B cell (primary cell): ENCODE data around the gene CIZ1. TPM values are rescaled to one million over a fixed set of nuclear protein-coding genes. Genes with fewer than 3 reads are reported as not detected.

ENCODE experiments used
- ATAC-seq: fragments of 200-7000 bp; cut with Tn5 transposase; one replicate; pipeline ENCODE4 v1.10.0; 2021; ENCODE audit warnings: low read depth, mild to moderate bottlenecking, moderate number of reproducible peaks, moderate library complexity
- CTCF ChIA-PET: fragments of 350-600 bp; sonication (Branson Sonifier 250); formaldehyde crosslinking; loops from one replicate; lab custom pipeline; 2021; ENCODE audit warnings: antibody characterized with exemption, inconsistent platforms; lab: Charles Lee
- POLR2A ChIA-PET: fragments of 350-600 bp; sonication (Branson Sonifier 250); formaldehyde crosslinking; loops from one replicate; lab custom pipeline; 2021; ENCODE audit warnings: antibody characterized with exemption; lab: Charles Lee
- DNase-seq: peaks from one replicate; pipeline ENCODE4 v3.0.0; 2013
- H2AFZ ChIP-seq: 2 replicates; pipeline ENCODE4 v1.6.1; 2012; ENCODE audit warnings: mild to moderate bottlenecking, low read depth, low read length; ENCODE audit not compliant: insufficient read depth, poor library complexity, severe bottlenecking
- H3K27ac ChIP-seq, 2 donors: 1 replicate in 1 of 2; 2 replicates in 1 of 2; pipeline ENCODE4 v1.5.1; 2012 to 2013; ENCODE audit warnings: low read length in 2 of 2, mild to moderate bottlenecking in 2 of 2, moderate library complexity in 1 of 2
- H3K27me3 ChIP-seq, 4 experiments: fragments of 200-600 bp in 1 of 4; sonication (generic) in 1 of 4; replicated peaks in 1 of 4; 1 replicate in 2 of 4; 2 replicates in 2 of 4; pipeline versions ENCODE4 v1.6.1 to v1.7.0; 2013 to 2016; ENCODE audit warnings: low read length in 3 of 4, mild to moderate bottlenecking in 2 of 4, mixed read lengths in 1 of 4, moderate library complexity in 1 of 4; ENCODE audit not compliant: insufficient read depth in 4 of 4, control insufficient read depth in 3 of 4; ENCODE audit errors: control extremely low read depth in 1 of 4
- H3K36me3 ChIP-seq, 2 experiments: replicated peaks in 1 of 2; 1 replicate in 1 of 2; 2 replicates in 1 of 2; pipeline versions ENCODE4 v1.6.1 to v1.7.1; 2013; ENCODE audit warnings: low read length in 1 of 2; ENCODE audit not compliant: insufficient read depth in 2 of 2, control insufficient read depth in 1 of 2; ENCODE audit errors: control extremely low read depth in 1 of 2, extremely low read depth in 1 of 2
- H3K4me1 ChIP-seq, 2 donors: fragments of 200-600 bp in 1 of 2; sonication (generic) in 1 of 2; 1 replicate in 1 of 2; 2 replicates in 1 of 2; pipeline versions ENCODE4 v1.5.1 to v1.6.1; 2013 to 2017; ENCODE audit warnings: low read length in 2 of 2; ENCODE audit not compliant: control insufficient read depth in 2 of 2, insufficient read depth in 2 of 2
- H3K4me2 ChIP-seq: replicated peaks from 2 replicates; pipeline ENCODE3; 2012; ENCODE audit warnings: mild to moderate bottlenecking, low read depth, low read length; ENCODE audit not compliant: poor library complexity, severe bottlenecking
- H3K4me3 ChIP-seq, 5 experiments: fragments of 200-600 bp in 1 of 5; sonication (generic) in 1 of 5; 1 replicate in 3 of 5; 2 replicates in 2 of 5; pipeline versions ENCODE4 v1.5.1 to v1.7.0; 2011 to 2016; ENCODE audit warnings: low read length in 4 of 5, mild to moderate bottlenecking in 4 of 5, low read depth in 2 of 5, control low read depth in 1 of 5, moderate library complexity in 1 of 5; ENCODE audit not compliant: insufficient read depth in 1 of 5; ENCODE audit errors: control extremely low read depth in 1 of 5, extremely low read depth in 1 of 5
- H3K79me2 ChIP-seq: fragments of 200-600 bp; sonication (generic); one replicate; pipeline ENCODE4 v1.6.0; 2016; ENCODE audit warnings: low read length; ENCODE audit not compliant: control insufficient read depth, insufficient read depth
- H3K9ac ChIP-seq: fragments of 200-600 bp; sonication (generic); 2 replicates; pipeline ENCODE4 v1.6.1; 2017; ENCODE audit warnings: mild to moderate bottlenecking, low read length, moderate library complexity
- H3K9me3 ChIP-seq, 3 donors: one replicate each; pipeline versions ENCODE4 v1.6.1 to v1.7.1; 2013; ENCODE audit warnings: low read length in 2 of 3; ENCODE audit not compliant: control insufficient read depth in 2 of 3, insufficient read depth in 1 of 3; ENCODE audit errors: control extremely low read depth in 1 of 3
- H4K20me1 ChIP-seq: 2 replicates; pipeline ENCODE4 v1.6.0; 2012; ENCODE audit warnings: mild to moderate bottlenecking, low read length; ENCODE audit not compliant: insufficient read depth, control insufficient read depth, poor library complexity, severe bottlenecking
- H3K27ac Mint-ChIP-seq: one replicate; pipeline ENCODE4 v1.8.0; 2021; ENCODE audit warnings: mixed read lengths
- H3K27me3 Mint-ChIP-seq: one replicate; pipeline ENCODE4 v1.8.0; 2021; ENCODE audit warnings: mixed read lengths
- H3K4me1 Mint-ChIP-seq: one replicate; pipeline ENCODE4 v1.8.0; 2021; ENCODE audit warnings: mixed read lengths
- H3K4me3 Mint-ChIP-seq: one replicate; pipeline ENCODE4 v1.8.0; 2021; ENCODE audit warnings: mixed read lengths
- H3K9me3 Mint-ChIP-seq: one replicate; pipeline ENCODE4 v1.8.0; 2022; ENCODE audit warnings: mixed read lengths; ENCODE audit not compliant: insufficient read depth
- EZH2 ChIP-seq: IDR thresholded peaks from 2 replicates; pipeline ENCODE4 v1.6.1; 2012; ENCODE audit warnings: borderline replicate concordance, low read depth, mild to moderate bottlenecking, moderate library complexity, low read length; ENCODE audit not compliant: insufficient read depth, poor library complexity, severe bottlenecking
- WGBS: methylation state at CpG from one replicate; pipeline ENCODE4 v1.1.5; 2013; ENCODE audit warnings: missing lambda C conversion rate; ENCODE audit not compliant: insufficient coverage; 5-methylcytosine and 5-hydroxymethylcytosine counted together
- intact Hi-C: fragments of 100-400 bp; cut with micrococcal nuclease; formaldehyde crosslinking; loops from one replicate; pipeline ENCODE4 v1.10.0; 2022
- polyA plus RNA-seq: library from polyadenylated mRNA; depleted of rRNA; stranded (reverse); fragments of >200 nt; gene quantifications from 2 replicates; pipeline ENCODE4 v1.2.3, GENCODE V29; 2012
- total RNA-seq, 2 donors: library from RNA; stranded (reverse); fragments of 120-200 nt in 1 of 2; gene quantifications; 1 replicate in 1 of 2; 2 replicates in 1 of 2; pipeline versions ENCODE4 v1.2.3 to v1.2.4, GENCODE V29; 2013 to 2022
- TF ChIP-seq, protein P1 (sequence below): fragments of 200-600 bp; IDR thresholded peaks from one replicate; pipeline ENCODE4 v1.8.0; 2022; ENCODE audit warnings: antibody characterized with exemption, mild to moderate bottlenecking

Gene CIZ1
- total and polyA plus RNA-seq, 2 donors (not counting 1 experiment from before 2014, with no cell fraction given), result 79.9 to 160 TPM

DNA sequence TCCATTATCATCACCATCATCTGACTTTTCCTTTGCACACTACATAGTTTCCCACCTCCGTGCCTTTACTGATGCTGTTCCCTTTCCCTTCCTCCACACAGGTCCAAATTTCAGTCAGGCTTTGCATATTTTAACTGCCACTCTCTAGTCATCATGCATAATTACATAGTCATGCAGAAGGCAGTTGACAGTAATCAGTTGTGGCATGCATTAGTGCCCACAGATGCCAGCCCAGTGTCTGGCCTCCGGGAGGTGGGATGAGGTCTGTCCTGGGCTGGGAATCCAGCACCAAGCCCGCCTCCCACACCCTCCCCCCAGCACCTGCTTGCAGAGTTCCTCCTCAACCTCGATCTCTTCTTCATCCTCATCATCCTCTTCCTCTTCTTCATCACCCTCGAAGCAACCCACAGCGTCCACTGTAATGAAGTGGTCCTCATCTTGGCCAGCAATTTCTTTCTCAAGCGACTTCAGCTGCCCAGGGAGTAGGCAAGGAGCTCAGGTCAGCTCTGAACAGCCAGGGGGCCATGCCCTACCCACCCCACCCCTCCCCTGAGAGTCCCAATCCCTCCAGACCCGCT lies 22.6 kb downstream of the CIZ1 start:
- H3K4me3 Mint-ChIP-seq, result no peak overlapping the region
- ChIA-PET POLR2A (no interaction called here), CTCF (interaction anchor here (0.8 kb wide), 1 partner anchor 173 kb away, joined by 3 read pairs; no protein-coding TSS in a partner anchor)
- no peaks in the 10 kb centered on the region for H3K27me3 Mint-ChIP-seq
- no peaks in the 10 kb centered on the region for H3K9me3 Mint-ChIP-seq
- Histone ChIP-seq H3K9me3 (no peaks in the 10 kb centered on the region), H4K20me1 (no peaks in the 10 kb centered on the region), H3K36me3 (peaks cover 6 to 50% of the 10 kb centered on the region in 2 experiments), H2AFZ (no peak overlapping the region), H3K4me1 (no peaks in the 10 kb centered on the region), H3K79me2 (peaks cover 9% of the 10 kb centered on the region), H3K27me3 (no peaks in the 10 kb centered on the region), H3K27ac (no peak overlapping the region), H3K4me2 (no peak overlapping the region), H3K4me3 (no peak overlapping the region), H3K9ac (no peak overlapping the region)
- DNase-seq, result no peak
- H3K27ac Mint-ChIP-seq, result no peak overlapping the region
- WGBS, result 92% methylated on average over 7 of the region's 8 CpGs
- intact Hi-C loops, result no loop called here
- no peaks in the 10 kb centered on the region for H3K4me1 Mint-ChIP-seq
- no peak for ATAC-seq
- no peak for TF ChIP-seq EZH2
- TF ChIP-seq, protein P1, sequence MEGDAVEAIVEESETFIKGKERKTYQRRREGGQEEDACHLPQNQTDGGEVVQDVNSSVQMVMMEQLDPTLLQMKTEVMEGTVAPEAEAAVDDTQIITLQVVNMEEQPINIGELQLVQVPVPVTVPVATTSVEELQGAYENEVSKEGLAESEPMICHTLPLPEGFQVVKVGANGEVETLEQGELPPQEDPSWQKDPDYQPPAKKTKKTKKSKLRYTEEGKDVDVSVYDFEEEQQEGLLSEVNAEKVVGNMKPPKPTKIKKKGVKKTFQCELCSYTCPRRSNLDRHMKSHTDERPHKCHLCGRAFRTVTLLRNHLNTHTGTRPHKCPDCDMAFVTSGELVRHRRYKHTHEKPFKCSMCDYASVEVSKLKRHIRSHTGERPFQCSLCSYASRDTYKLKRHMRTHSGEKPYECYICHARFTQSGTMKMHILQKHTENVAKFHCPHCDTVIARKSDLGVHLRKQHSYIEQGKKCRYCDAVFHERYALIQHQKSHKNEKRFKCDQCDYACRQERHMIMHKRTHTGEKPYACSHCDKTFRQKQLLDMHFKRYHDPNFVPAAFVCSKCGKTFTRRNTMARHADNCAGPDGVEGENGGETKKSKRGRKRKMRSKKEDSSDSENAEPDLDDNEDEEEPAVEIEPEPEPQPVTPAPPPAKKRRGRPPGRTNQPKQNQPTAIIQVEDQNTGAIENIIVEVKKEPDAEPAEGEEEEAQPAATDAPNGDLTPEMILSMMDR, result no peak

DNA sequence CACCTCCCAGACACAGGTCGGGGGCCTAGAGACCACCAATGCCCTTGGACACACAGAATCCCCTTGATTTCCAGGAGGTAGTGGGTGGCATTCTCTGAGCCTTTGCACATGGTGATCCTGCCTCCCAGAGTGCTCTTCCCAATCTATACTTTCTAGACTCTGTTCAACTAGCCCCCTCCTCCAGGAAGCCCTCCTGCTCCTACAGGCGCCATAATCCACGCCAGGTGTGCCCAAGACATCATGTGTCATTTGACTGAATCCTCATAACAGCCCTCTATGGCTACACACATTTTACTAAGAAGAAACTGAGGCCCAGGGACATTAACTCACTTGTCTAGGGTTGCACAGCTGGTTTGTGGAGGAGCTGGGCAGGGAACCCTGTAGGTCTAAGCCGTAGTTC lies 24.2 kb downstream of the CIZ1 start:
- no peak overlapping the region for H3K27ac ChIP-seq
- H3K27me3 ChIP-seq, result no peaks in the 10 kb centered on the region
- Mint-ChIP-seq H3K27me3 (no peaks in the 10 kb centered on the region), H3K9me3 (no peaks in the 10 kb centered on the region), H3K27ac (no peak overlapping the region), H3K4me1 (peaks cover 2% of the 10 kb centered on the region), H3K4me3 (no peak overlapping the region)
- ChIA-PET POLR2A (no interaction called here), CTCF (no interaction called here)
- intact Hi-C loops, result no loop called here
- no peak overlapping the region for H3K4me2 ChIP-seq
- H4K20me1 ChIP-seq, result no peaks in the 10 kb centered on the region
- WGBS, result 86% methylated on average over 1 of the region's 4 CpGs
- peaks cover 6 to 52% of the 10 kb centered on the region in 2 experiments for H3K36me3 ChIP-seq
- no peaks in the 10 kb centered on the region for H3K9me3 ChIP-seq
- H3K4me1 ChIP-seq, result no peaks in the 10 kb centered on the region
- H3K4me3 ChIP-seq, result no peak overlapping the region
- H3K79me2 ChIP-seq, result peaks cover 9% of the 10 kb centered on the region
- no peak for TF ChIP-seq EZH2
- TF ChIP-seq, protein P1, result no peak
- no peak overlapping the region for H2AFZ ChIP-seq
- DNase-seq (no peak), ATAC-seq (no peak)
- no peak overlapping the region for H3K9ac ChIP-seq
